Activated gamma-delta T cell (primary cell): Measurements from ENCODE around the gene DNAL4.

ENCODE experiments used
- DNase-seq: peaks from one replicate; lab custom pipeline; 2025; lab: John Stamatoyannopoulos, UW

Gene DNAL4

GRCh38 chr22:38740116-38740723 is 53.7 kb downstream of the DNAL4 start:
- no peak for DNase-seq

GRCh38 chr22:38739300-38740055 is 54.5 kb downstream of the DNAL4 start:
- DNase-seq = no peak

- no peak for DNase-seq
Measured at GRCh38 chr22:38738475-38739070, 55.4 kb downstream of the DNAL4 start.

GRCh38 chr22:38737302-38738060 is 56.5 kb downstream of the DNAL4 start:
- DNase-seq = no peak

- no peak for DNase-seq
Measured at GRCh38 chr22:38736257-38736570, 57.7 kb downstream of the DNAL4 start.

- DNase-seq = no peak
Measured at GRCh38 chr22:38735465-38736256, 58.3 kb downstream of the DNAL4 start.

- DNase-seq = no peak
Measured at GRCh38 chr22:38735126-38735464, 58.8 kb downstream of the DNAL4 start.

- no peak for DNase-seq
Measured at GRCh38 chr22:38734421-38735100, 59.4 kb downstream of the DNAL4 start.

GRCh38 chr22:38733724-38734381 is 60.1 kb downstream of the DNAL4 start:
- DNase-seq = no peak

- DNase-seq = no peak
Measured at GRCh38 chr22:38733329-38733723, 60.6 kb downstream of the DNAL4 start.

- DNase-seq = no peak
Measured at GRCh38 chr22:38732251-38732815, 61.6 kb downstream of the DNAL4 start.

- DNase-seq = no peak
Measured at GRCh38 chr22:38731703-38732161, 62.2 kb downstream of the DNAL4 start.

GRCh38 chr22:38730411-38730871 is 63.5 kb downstream of the DNAL4 start:
- DNase-seq = no peak

GRCh38 chr22:38729946-38730345 is 64.0 kb downstream of the DNAL4 start:
- DNase-seq = no peak

- DNase-seq = no peak
Measured at GRCh38 chr22:38728871-38729796, 64.8 kb downstream of the DNAL4 start.
